Mucosa of rectum (tissue), 2 donors: ENCODE data around the gene OR8G1.
"Not testable (repeated sequence)": the region's sequence is repeated elsewhere in the genome, so short reads cannot be mapped to it uniquely, and the experiment has no call there.

Experiments used
- H3K27ac ChIP-seq, 2 donors: one replicate each; pipeline ENCODE4 v1.7.0; 2013; ENCODE audit warnings: inconsistent platforms in 2 of 2, low read depth in 2 of 2, low read length in 2 of 2
- H3K27me3 ChIP-seq, 2 donors: one replicate each; pipeline ENCODE4 v1.7.0; 2013; ENCODE audit warnings: low read length in 2 of 2; ENCODE audit not compliant: control insufficient read depth in 2 of 2, insufficient read depth in 2 of 2
- H3K36me3 ChIP-seq, 2 donors: one replicate each; pipeline ENCODE4 v1.7.0; 2013; ENCODE audit warnings: low read length in 2 of 2; ENCODE audit not compliant: control insufficient read depth in 2 of 2, insufficient read depth in 2 of 2
- H3K4me1 ChIP-seq, 2 donors: one replicate each; pipeline ENCODE4 v1.7.0; 2013; ENCODE audit warnings: low read length in 2 of 2, mild to moderate bottlenecking in 1 of 2; ENCODE audit not compliant: control insufficient read depth in 2 of 2, insufficient read depth in 2 of 2
- H3K4me3 ChIP-seq, 2 donors: one replicate each; pipeline ENCODE4 v1.7.0; 2013; ENCODE audit warnings: low read length in 2 of 2
- H3K9ac ChIP-seq, 2 donors: one replicate each; pipeline ENCODE4 v1.7.0; 2013; ENCODE audit warnings: low read length in 2 of 2, low read depth in 1 of 2, mild to moderate bottlenecking in 1 of 2
- H3K9me3 ChIP-seq, 2 donors: one replicate each; pipeline ENCODE4 v1.7.0; 2013; ENCODE audit warnings: low read length in 2 of 2; ENCODE audit not compliant: control insufficient read depth in 2 of 2
- donor health status: healthy.
- donor health status: Normal muscosa, but diverticular disease.

OR8G1 gene

GRCh38 chr11:124233376-124233775 lies 7.5 kb upstream of the OR8G1 start:
- Histone ChIP-seq H3K4me3 (no peak overlapping the region), H3K9ac (no peak overlapping the region), H3K36me3 (no peaks in the 10 kb centered on the region), H3K9me3 (no peaks in the 10 kb centered on the region), H3K27ac (no peak overlapping the region), H3K27me3 (no peaks in the 10 kb centered on the region), H3K4me1 (no peaks in the 10 kb centered on the region)

GRCh38 chr11:124238512-124238911 lies 2.4 kb upstream of the OR8G1 start:
- Histone ChIP-seq H3K9me3 (no peaks in the 10 kb centered on the region), H3K4me1 (no peaks in the 10 kb centered on the region), H3K27me3 (no peaks in the 10 kb centered on the region), H3K36me3 (no peaks in the 10 kb centered on the region), H3K27ac (no peak overlapping the region), H3K9ac (no peak overlapping the region), H3K4me3 (no peak overlapping the region)

- H3K4me3 ChIP-seq, H3K4me1 ChIP-seq: not testable (repeated sequence)
These were observed 9.0 kb downstream of the OR8G1 start for GRCh38 chr11:124249869-124250268.

GRCh38 chr11:124256076-124256475 lies 15.2 kb downstream of the OR8G1 start, which contains the start of gene OR8G5:
Gene OR8G5 (plus strand): TSS chr11:124256376. CDS start chr11:124264932, 8,556 bp downstream.
- H3K4me1 ChIP-seq: no peaks in the 10 kb centered on the region
- H3K27me3 ChIP-seq: no peaks in the 10 kb centered on the region
- H3K9ac ChIP-seq: no peak within 1 kb of the TSS
- H3K9me3 ChIP-seq: no peaks in the 10 kb centered on the region
- H3K4me3 ChIP-seq: no peak within 1 kb of the TSS
- no peak within 1 kb of the TSS for H3K27ac ChIP-seq
- H3K36me3 ChIP-seq: no peaks in the 10 kb centered on the region

More at GRCh38 chr11:124249869-124250268, 9.0 kb downstream of the OR8G1 start:
- H3K27ac ChIP-seq, H3K9ac ChIP-seq, H3K36me3 ChIP-seq, H3K27me3 ChIP-seq, H3K9me3 ChIP-seq: not testable (repeated sequence)

- not testable (repeated sequence) for H3K36me3 ChIP-seq, H3K4me1 ChIP-seq, H3K9ac ChIP-seq, H3K4me3 ChIP-seq, H3K27ac ChIP-seq, H3K27me3 ChIP-seq, H3K9me3 ChIP-seq
These were observed 24.1 kb downstream of the OR8G1 start for GRCh38 chr11:124265041-124265440.

GRCh38 chr11:124270886-124271285 lies 30.0 kb downstream of the OR8G1 start:
- H3K4me1 ChIP-seq, H3K27me3 ChIP-seq, H3K9ac ChIP-seq, H3K9me3 ChIP-seq, H3K36me3 ChIP-seq, H3K4me3 ChIP-seq: not testable (repeated sequence)
- H3K27ac ChIP-seq: peak overlapping the region in 1 of 2 donors; percentile 23

- no peaks in the 10 kb centered on the region for H3K36me3 ChIP-seq
- H3K4me3 ChIP-seq: no peak overlapping the region
- peaks cover 2 to 3% of the 10 kb centered on the region in 2 donors for H3K4me1 ChIP-seq
- no peaks in the 10 kb centered on the region for H3K9me3 ChIP-seq
- no peak overlapping the region for H3K27ac ChIP-seq
- no peak overlapping the region for H3K9ac ChIP-seq
- H3K27me3 ChIP-seq: no peaks in the 10 kb centered on the region
These were observed 33.1 kb downstream of the OR8G1 start for GRCh38 chr11:124274000-124274399.

GRCh38 chr11:124276081-124276480 lies 35.2 kb downstream of the OR8G1 start:
- no peak overlapping the region for H3K4me3 ChIP-seq
- H3K9me3 ChIP-seq: no peaks in the 10 kb centered on the region
- H3K4me1 ChIP-seq: no peaks in the 10 kb centered on the region
- H3K36me3 ChIP-seq: no peaks in the 10 kb centered on the region
- no peak overlapping the region for H3K27ac ChIP-seq
- H3K27me3 ChIP-seq: no peaks in the 10 kb centered on the region
- no peak overlapping the region for H3K9ac ChIP-seq

GRCh38 chr11:124277207-124277606 lies 36.3 kb downstream of the OR8G1 start:
- Histone ChIP-seq H3K9ac (no peak overlapping the region), H3K4me3 (no peak overlapping the region), H3K27me3 (no peaks in the 10 kb centered on the region), H3K9me3 (no peaks in the 10 kb centered on the region), H3K27ac (peak overlapping the region; percentile 27 to 35), H3K4me1 (no peaks in the 10 kb centered on the region), H3K36me3 (no peaks in the 10 kb centered on the region)

GRCh38 chr11:124277804-124278203 lies 36.9 kb downstream of the OR8G1 start:
- H3K36me3 ChIP-seq: no peaks in the 10 kb centered on the region
- no peaks in the 10 kb centered on the region for H3K27me3 ChIP-seq
- no peak overlapping the region for H3K4me3 ChIP-seq
- no peak overlapping the region for H3K9ac ChIP-seq
- H3K27ac ChIP-seq: no peak overlapping the region
- H3K4me1 ChIP-seq: no peaks in the 10 kb centered on the region
- no peaks in the 10 kb centered on the region for H3K9me3 ChIP-seq

- no peaks in the 10 kb centered on the region for H3K36me3 ChIP-seq
- H3K4me3 ChIP-seq: no peak overlapping the region
- H3K27me3 ChIP-seq: no peaks in the 10 kb centered on the region
- H3K27ac ChIP-seq: no peak overlapping the region
- H3K9ac ChIP-seq: no peak overlapping the region
- no peaks in the 10 kb centered on the region for H3K9me3 ChIP-seq
- H3K4me1 ChIP-seq: no peaks in the 10 kb centered on the region
These were observed 37.4 kb downstream of the OR8G1 start for GRCh38 chr11:124278261-124278660.
